CD14-positive monocyte (primary cell): Measurements from ENCODE around the gene GRIN2B. TPM values are rescaled to one million over a fixed set of nuclear protein-coding genes. Genes with fewer than 3 reads are reported as not detected.

Experiments used
- DNase-seq, 3 donors: peaks; one replicate each; pipeline ENCODE4 v3.0.0-alpha.2; 2011 to 2022
- H2AFZ ChIP-seq: 2 replicates; pipeline ENCODE4 v1.6.0; 2012; ENCODE audit warnings: mild to moderate bottlenecking, low read depth, low read length, inconsistent platforms; ENCODE audit not compliant: insufficient read depth, poor library complexity, severe bottlenecking
- H3K27ac ChIP-seq, 2 donors: 1 replicate in 1 of 2; 2 replicates in 1 of 2; pipeline ENCODE4 v1.5.1; 2012 to 2013; ENCODE audit warnings: low read length in 2 of 2, control low read depth in 1 of 2, inconsistent platforms in 1 of 2, low read depth in 1 of 2, mild to moderate bottlenecking in 1 of 2
- H3K27me3 ChIP-seq, 2 donors: one replicate each; pipeline versions ENCODE4 v1.6.0 to v1.6.1; 2011 to 2013; ENCODE audit warnings: low read length in 2 of 2; ENCODE audit not compliant: control insufficient read depth in 2 of 2, insufficient read depth in 2 of 2
- H3K36me3 ChIP-seq, 2 donors: replicated peaks in 1 of 2; 1 replicate in 1 of 2; 2 replicates in 1 of 2; pipeline versions ENCODE4 v1.5.1 to v1.6.1; 2012 to 2013; ENCODE audit warnings: low read length in 2 of 2, control low read depth in 1 of 2, inconsistent platforms in 1 of 2, mild to moderate bottlenecking in 1 of 2; ENCODE audit not compliant: insufficient read depth in 2 of 2, control insufficient read depth in 1 of 2
- H3K4me1 ChIP-seq, 2 donors: 1 replicate in 1 of 2; 2 replicates in 1 of 2; pipeline versions ENCODE4 v1.5.1 to v1.6.1; 2012 to 2013; ENCODE audit warnings: low read length in 2 of 2, control low read depth in 1 of 2, inconsistent platforms in 1 of 2, mild to moderate bottlenecking in 1 of 2, moderate library complexity in 1 of 2; ENCODE audit not compliant: insufficient read depth in 2 of 2, control insufficient read depth in 1 of 2
- H3K4me2 ChIP-seq: replicated peaks from 2 replicates; pipeline ENCODE3; 2012; ENCODE audit warnings: low read length, moderate library complexity, mild to moderate bottlenecking; ENCODE audit not compliant: poor library complexity, severe bottlenecking; ENCODE audit errors: extremely low read depth
- H3K4me3 ChIP-seq, 3 experiments: fragments of 200-600 bp in 1 of 3; sonication (generic) in 1 of 3; replicated peaks in 1 of 3; 1 replicate in 2 of 3; 2 replicates in 1 of 3; pipeline ENCODE4 v1.5.1; 2011 to 2013; ENCODE audit warnings: low read length in 3 of 3, mild to moderate bottlenecking in 3 of 3, control low read depth in 2 of 3, low read depth in 2 of 3, inconsistent platforms in 1 of 3, moderate library complexity in 1 of 3
- H3K79me2 ChIP-seq: 2 replicates; pipeline ENCODE4 v1.6.0; 2012; ENCODE audit warnings: mild to moderate bottlenecking, control low read depth, inconsistent platforms, low read length, moderate library complexity; ENCODE audit not compliant: insufficient read depth
- H3K9ac ChIP-seq: 2 replicates; pipeline ENCODE4 v1.6.0; 2017; ENCODE audit warnings: low read length, mild to moderate bottlenecking; ENCODE audit not compliant: insufficient read depth, poor library complexity, severe bottlenecking
- H3K9me3 ChIP-seq, 2 donors: replicated peaks in 1 of 2; 1 replicate in 1 of 2; 2 replicates in 1 of 2; pipeline versions ENCODE4 v1.5.1 to v1.6.1; 2012 to 2013; ENCODE audit warnings: low read length in 2 of 2, control low read depth in 1 of 2; ENCODE audit not compliant: control insufficient read depth in 1 of 2, insufficient read depth in 1 of 2
- H4K20me1 ChIP-seq: 2 replicates; pipeline ENCODE4 v1.6.0; 2012; ENCODE audit warnings: mild to moderate bottlenecking, low read length, control low read depth, moderate library complexity; ENCODE audit not compliant: insufficient read depth
- H3K27ac Mint-ChIP-seq, 7 donors: one replicate each; pipeline ENCODE4 v1.8.0; 2020; ENCODE audit warnings: mild to moderate bottlenecking in 7 of 7, mixed read lengths in 7 of 7, moderate library complexity in 6 of 7, inconsistent platforms in 2 of 7
- H3K27me3 Mint-ChIP-seq, 3 donors: one replicate each; pipeline ENCODE4 v1.8.0; 2021 to 2022; ENCODE audit warnings: low read depth in 3 of 3, mild to moderate bottlenecking in 3 of 3, mixed read lengths in 3 of 3, moderate library complexity in 3 of 3, inconsistent platforms in 1 of 3
- H3K36me3 Mint-ChIP-seq, 2 donors: one replicate each; pipeline ENCODE4 v1.8.0; 2020; ENCODE audit warnings: mixed read lengths in 2 of 2, inconsistent platforms in 1 of 2, mild to moderate bottlenecking in 1 of 2
- H3K4me1 Mint-ChIP-seq: one replicate; pipeline ENCODE4 v1.8.0; 2020; ENCODE audit warnings: mild to moderate bottlenecking, mixed read lengths
- H3K4me3 Mint-ChIP-seq, 2 donors: one replicate each; pipeline ENCODE4 v1.8.0; 2020; ENCODE audit warnings: mild to moderate bottlenecking in 2 of 2, mixed read lengths in 2 of 2, moderate library complexity in 1 of 2
- H3K9me3 Mint-ChIP-seq, 7 donors: one replicate each; pipeline ENCODE4 v1.8.0; 2020 to 2022; ENCODE audit warnings: mixed read lengths in 7 of 7, mild to moderate bottlenecking in 6 of 7, moderate library complexity in 6 of 7, inconsistent platforms in 2 of 7
- CTCF ChIP-seq: fragments of 200-600 bp; IDR thresholded peaks from one replicate; pipeline ENCODE4 v1.8.0; 2022; ENCODE audit warnings: antibody characterized with exemption, mild to moderate bottlenecking
- WGBS: methylation state at CpG from one replicate; pipeline ENCODE4 v1.1.5; 2013; ENCODE audit warnings: missing lambda C conversion rate; ENCODE audit not compliant: insufficient coverage; 5-methylcytosine and 5-hydroxymethylcytosine counted together
- intact Hi-C, 2 donors: fragments of 100-400 bp; cut with micrococcal nuclease; formaldehyde crosslinking; loops; one replicate each; pipeline versions ENCODE4 v1.15.0 to v1.15.1; 2023
- polyA plus RNA-seq, 3 donors: library from polyadenylated mRNA; depleted of rRNA in 1 of 3; unstranded in 2 of 3; stranded (reverse) in 1 of 3; fragments of 300-500 nt in 2 of 3; fragments of >200 nt in 1 of 3; fragmentation: Illumina TruSeq in 2 of 3; gene quantifications; 1 replicate in 2 of 3; 2 replicates in 1 of 3; pipeline ENCODE4 v1.2.3, GENCODE V29; 2012 to 2021

GRIN2B gene
- polyA plus RNA-seq, 3 donors, result not detected

- DNase-seq, result no peak
- Histone ChIP-seq H3K9ac (no peak overlapping the region), H3K36me3 (no peaks in the 10 kb centered on the region), H3K4me1 (no peaks in the 10 kb centered on the region), H3K4me2 (no peak overlapping the region), H3K4me3 (no peak overlapping the region), H2AFZ (no peak overlapping the region), H3K27ac (no peak overlapping the region), H3K79me2 (no peaks in the 10 kb centered on the region), H3K27me3 (no peaks in the 10 kb centered on the region), H3K9me3 (no peaks in the 10 kb centered on the region), H4K20me1 (no peaks in the 10 kb centered on the region)
- 80% methylated on average over 1 of the region's 4 CpGs for WGBS
- intact Hi-C loops, result no loop called here
- Mint-ChIP-seq H3K36me3 (no peaks in the 10 kb centered on the region), H3K4me1 (no peaks in the 10 kb centered on the region), H3K27ac (no peak overlapping the region), H3K9me3 (peaks cover 0 to 3% (median 0%) of the 10 kb centered on the region in 7 donors), H3K4me3 (no peak overlapping the region), H3K27me3 (peaks cover 2 to 6% (median 2%) of the 10 kb centered on the region in 3 donors)
- TF ChIP-seq CTCF, result no peak
These were observed 10.6 kb downstream of the GRIN2B start for GRCh38 chr12:13970803-13971202.

- peaks cover 0 to under 1% (median 0%) of the 10 kb centered on the region in 7 donors for H3K9me3 Mint-ChIP-seq
- Histone ChIP-seq H3K4me1 (no peaks in the 10 kb centered on the region), H2AFZ (no peak overlapping the region), H3K27me3 (no peaks in the 10 kb centered on the region), H4K20me1 (no peaks in the 10 kb centered on the region), H3K9me3 (no peaks in the 10 kb centered on the region), H3K27ac (no peak overlapping the region), H3K36me3 (no peaks in the 10 kb centered on the region), H3K4me3 (no peak overlapping the region), H3K79me2 (no peaks in the 10 kb centered on the region), H3K9ac (no peak overlapping the region), H3K4me2 (no peak overlapping the region)
- TF ChIP-seq CTCF, result no peak
- no peak for DNase-seq
- no peak overlapping the region for H3K4me3 Mint-ChIP-seq
- H3K4me1 Mint-ChIP-seq, result no peaks in the 10 kb centered on the region
- intact Hi-C loops, result no loop called here
- no peak overlapping the region for H3K27ac Mint-ChIP-seq
- no CpG with 5 or more reads among the region's 3 CpGs for WGBS
- peaks cover 2 to 7% (median 6%) of the 10 kb centered on the region in 3 donors for H3K27me3 Mint-ChIP-seq
- no peaks in the 10 kb centered on the region for H3K36me3 Mint-ChIP-seq
These were observed 13.1 kb downstream of the GRIN2B start for GRCh38 chr12:13968281-13968680.
